GM19023 (cell line): ENCODE results near the gene CAT.

Source experiments
- ATAC-seq: cut with Tn5 transposase; IDR thresholded peaks from one replicate; pipeline ENCODE4 v1.9.1; 2021; ENCODE audit warnings: mild to moderate bottlenecking, moderate library complexity; ENCODE audit not compliant: unreplicated experiment

The CAT gene

DNA sequence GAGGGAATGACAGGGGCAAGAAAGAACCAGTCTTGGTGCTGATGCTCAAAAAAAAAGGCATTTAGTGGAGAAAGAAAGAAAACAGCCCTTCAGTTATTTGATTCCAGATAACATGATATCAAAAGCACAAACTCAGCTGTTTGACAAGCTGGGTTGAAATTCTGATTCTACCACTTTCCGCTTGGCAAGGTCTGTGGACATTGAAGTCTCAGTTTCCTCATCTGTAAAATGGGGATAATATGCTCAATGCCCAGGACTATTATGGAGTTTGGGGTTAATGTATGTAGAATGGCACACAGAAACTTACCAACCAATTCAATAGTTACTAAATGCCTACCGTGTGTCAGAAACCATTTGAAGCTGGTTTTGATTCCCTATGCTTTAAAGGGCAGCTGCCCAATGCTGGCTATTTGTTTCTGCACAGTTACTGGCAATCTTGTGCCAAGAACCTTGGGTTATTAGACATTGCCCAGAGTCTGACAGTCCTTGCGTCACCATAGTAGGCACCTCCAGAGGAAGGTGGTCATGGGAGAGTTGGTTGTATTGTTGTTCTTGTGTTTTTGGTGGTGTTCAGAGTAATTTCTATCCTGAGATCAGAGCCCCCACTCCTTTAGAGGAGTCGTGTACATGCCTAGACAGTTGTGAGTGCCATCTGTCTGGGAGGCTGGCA is 55.3 kb downstream of the CAT start:
- ATAC-seq, result no peak

DNA sequence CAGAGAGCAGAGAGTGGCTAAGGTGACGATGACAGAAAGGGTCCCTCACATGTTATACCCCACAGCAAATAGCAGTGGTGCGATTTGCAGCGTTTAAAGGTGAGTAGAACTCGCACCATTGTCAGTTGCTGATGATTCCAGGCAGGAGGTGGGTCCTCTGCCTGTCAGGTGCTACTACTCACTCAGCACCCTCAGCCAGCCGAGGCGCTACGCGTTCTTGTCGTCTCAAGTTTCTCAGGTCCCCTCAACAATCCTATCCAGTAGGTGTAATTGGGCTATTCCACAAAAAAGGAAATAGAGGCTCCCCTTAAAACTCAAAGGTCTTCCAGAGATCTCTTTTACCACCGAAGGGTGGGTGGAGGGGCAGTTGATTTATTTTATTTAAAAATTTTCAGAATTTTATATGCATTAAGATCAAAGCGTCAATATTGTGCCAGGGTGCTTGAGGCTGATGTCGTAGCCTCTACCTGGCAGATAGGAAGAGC is 56.5 kb downstream of the CAT start:
- no peak for ATAC-seq

DNA sequence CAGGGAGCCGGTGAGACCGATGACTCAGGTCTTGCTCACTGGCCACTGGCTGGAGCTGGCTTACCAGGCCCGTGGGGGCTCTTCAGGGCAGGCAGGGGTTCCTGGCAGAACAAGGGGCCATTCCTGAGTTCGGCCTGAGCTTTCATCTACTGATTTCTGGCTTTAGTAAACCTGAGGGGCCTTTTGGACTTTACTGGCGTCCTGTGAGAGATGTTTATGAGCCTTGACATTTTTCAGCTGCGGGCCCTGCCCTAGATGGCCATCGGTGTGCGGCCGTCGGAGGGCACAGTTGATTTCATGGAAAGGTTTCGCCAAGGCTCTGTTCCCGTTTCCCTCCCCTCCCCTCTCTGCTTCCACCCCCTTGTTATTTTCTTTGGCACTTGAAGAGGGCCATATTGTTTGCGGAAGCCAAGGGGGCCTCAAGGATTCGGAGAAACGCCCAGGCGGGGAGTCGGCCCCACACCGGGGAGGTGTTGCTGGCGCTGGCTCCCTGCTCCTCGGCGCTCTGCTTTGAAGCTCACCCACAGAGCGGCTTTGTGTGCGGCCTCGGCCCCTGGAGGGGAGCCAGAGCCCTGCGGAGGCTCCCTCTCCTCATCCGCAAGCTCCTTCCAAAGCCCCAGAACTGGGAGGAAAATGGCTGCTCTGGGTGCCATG is 57.1 kb downstream of the CAT start:
- ATAC-seq, result no peak

DNA sequence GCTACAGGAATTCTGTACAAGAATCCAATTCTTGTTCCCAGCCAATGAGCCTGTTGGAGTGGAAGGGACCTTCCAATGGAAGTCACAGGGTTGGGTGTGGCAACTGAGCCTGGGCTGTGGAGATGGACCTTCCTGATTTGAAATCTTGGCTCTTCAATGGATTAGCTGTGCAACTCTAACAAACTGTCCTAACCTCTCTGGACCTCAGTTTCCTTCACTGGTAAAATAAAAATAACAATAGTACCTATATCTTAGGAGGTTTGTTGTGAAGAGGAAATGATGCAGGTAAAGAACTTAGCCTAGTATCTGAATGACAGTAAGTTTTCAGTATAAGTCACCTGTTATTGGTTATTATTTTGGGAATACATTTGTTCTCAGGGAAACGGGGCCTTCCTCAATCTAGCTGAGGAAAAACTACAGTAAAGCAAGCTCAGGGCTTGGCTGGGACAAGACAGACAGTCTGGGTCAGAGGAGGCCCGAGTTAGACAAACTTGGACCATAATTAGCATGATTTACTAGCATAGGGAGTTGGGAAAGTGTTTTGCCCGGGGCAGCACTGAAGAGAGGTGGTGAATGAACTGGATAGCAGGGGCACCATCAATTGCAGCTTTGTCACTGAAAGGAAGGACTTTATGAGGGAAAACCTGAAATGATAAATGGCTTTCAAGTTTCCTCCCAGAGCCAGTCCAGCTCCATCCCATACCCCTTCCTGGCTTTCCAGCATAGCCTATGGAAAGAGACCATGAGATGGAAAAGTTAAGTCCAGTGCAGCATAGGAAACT is 61.2 kb downstream of the CAT start:
- no peak for ATAC-seq

DNA sequence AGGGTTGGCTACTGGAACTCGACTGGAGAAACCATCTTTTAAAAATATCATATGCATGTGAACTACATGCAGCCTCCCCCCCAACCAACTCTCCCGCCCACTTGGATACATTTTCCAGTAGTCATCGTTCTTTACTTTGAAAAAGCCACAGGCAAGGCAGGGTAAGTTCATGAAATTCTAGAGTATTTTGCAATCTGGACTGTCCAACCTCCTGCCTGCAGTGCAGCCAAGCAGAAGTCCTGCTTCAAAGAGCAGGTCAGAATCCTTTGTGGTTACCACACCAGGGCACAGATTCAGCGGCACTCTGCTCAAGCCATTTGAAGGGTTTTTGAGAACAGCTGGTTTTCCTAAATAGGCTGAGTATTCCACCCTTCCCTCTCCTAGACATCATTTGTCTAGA is 62.8 kb downstream of the CAT start:
- ATAC-seq, result no peak

DNA sequence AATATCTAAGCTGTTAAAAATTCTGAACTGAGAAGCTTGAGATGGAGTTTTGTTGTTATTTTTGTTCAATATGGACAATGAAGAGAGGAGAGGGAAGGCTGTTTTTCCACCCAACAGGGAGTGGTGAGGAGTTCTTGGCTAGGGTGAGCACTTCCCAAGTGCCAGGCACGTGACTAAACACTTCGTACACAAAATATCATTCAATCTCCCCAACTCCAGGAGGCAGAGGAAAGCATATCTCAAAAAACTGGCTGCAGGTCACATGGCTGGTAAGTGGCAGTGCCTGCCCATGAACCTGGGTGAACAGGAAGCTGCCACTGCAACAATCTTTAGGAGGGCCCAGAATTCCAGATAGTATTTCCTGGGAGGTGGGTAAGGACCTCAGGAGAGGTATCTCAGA is 63.2 kb downstream of the CAT start:
- ATAC-seq, result no peak

DNA sequence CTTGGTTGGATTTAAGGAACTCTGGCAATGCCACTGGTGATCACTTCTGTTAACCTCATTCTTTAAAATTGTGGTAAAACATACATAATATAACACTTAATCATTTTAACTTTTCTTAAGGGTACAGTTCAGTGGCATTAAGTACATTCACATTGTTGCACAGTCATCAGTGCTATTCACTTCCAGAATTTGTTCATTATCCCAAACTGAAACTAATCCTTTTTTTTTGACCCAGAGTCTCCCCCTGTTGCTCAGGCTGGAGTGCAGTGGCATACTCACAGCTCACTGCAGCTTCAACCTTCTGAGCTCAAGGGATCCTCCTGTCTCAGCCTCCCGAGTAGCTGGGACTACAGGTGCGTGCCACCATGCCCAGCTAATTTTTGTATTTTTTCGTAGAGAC is 64.2 kb downstream of the CAT start:
- no peak for ATAC-seq

DNA sequence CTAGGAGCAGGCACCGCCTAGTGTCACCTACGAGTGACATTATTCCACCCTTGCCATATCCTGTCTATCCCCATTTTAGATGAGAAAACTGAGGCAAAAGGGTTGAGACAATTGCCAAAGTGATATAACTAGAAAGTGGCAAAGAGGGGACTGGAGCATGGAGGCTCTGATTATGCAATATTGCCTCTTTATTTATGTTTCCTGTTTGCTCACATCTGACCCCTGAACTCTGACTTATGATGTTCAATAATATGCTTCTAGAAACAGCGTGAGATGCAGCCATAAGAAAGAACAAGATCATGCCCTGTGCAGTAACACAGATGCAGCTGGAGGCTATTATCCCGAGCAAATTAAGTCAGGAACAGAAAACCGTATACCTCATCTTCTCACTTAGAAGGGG is 67.1 kb downstream of the CAT start:
- ATAC-seq, result no peak

DNA sequence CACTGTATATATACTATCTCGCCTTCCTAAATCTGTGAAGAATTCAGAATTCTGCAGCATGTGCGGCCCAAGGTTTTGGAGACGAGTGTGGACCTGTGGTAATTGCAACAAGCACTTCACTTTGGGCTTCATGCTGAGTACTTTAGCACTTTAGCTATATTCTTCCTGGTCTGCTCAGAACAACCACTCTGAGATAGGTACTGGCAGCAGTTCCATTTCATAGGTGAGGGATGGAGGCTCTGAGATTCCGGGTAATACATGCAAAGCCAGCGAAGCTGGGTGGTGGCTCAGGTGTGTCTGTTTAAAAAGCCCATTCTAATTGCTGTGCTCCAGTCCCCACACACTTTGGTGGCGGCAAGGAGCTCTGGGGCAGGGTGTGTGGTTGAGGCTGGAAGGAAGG is 68.4 kb downstream of the CAT start:
- ATAC-seq, result no peak

DNA sequence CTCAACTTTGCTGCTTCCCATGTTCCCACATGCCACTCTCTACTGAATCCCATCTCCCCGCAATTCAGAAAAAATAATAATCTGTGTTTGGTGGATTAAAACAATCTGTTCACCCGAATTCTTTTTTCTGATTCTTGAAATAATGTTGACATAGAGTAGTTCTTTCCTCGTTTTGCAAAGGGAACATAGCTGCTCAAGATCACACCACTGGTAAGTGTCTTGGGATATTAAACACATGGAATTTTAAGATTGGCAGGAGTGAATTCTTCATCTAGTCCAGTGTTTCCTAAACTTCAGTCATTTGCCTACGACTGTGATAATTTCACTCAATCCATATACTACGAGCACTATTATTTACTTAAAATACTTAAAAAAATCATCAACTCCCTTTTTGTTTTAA is 68.9 kb downstream of the CAT start:
- ATAC-seq, result no peak

DNA sequence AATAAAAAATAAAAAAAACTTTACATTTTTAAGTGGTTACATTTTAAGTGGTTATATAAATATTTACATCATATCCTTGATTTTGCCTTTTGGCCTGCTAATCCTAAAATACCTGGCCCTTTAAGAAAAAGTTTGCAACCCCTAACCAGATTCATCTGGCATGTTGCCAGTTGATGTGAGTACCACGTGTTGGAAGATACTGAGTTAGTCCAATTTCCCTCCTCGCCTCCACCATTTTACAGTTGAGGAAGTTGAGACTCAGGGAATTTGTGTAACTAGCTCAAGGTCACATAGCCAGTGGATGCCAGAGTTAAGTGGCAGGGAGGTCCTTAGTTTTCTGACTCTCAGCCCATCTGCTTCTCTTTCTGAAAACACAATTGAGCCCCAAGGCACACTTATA is 69.8 kb downstream of the CAT start:
- no peak for ATAC-seq

DNA sequence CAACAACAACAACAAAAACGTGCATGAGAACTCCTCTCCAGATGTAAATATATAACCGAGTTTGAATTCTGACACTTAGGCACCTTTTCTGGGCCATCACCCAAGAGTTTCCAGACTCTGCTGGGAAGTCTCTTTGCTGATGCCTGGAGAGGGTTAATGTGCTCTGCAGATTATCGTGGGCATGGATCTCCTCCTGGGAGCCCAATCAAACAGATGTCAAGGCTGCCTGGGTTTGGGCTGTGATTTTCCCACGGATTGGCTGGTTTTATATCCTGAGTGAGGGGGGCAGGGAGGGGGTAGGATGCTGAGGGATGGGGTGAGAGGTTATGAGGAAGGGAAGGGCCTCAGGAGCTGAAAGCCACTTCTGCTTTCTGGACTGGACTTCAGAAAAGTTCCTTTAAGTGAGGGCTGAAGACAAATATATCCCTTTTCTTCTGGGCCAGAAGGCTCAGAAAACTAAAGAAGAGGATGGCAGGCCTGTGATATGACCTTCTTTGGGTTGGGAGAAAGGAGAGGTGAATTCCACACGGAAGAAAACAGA is 70.7 kb downstream of the CAT start:
- no peak for ATAC-seq

DNA sequence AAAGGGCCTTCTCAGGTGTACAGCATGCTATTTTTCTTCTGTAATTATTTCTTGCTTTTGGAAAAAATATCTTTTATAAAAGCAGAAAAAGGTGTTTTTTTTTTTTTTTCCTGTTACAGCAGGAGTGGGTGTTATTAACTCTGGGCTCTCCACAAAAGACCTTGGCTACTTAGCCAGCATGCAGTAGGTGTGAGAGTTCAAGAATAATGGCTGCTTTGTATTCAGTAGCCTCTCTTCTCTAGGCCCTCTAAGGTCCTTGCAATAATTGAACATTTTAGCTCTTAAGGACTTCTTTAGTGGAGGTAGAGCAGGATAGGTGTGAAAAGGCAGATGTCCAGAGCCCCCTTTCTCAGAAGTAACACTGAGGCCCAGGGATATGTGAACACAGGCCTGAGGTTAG is 71.5 kb downstream of the CAT start:
- no peak for ATAC-seq

DNA sequence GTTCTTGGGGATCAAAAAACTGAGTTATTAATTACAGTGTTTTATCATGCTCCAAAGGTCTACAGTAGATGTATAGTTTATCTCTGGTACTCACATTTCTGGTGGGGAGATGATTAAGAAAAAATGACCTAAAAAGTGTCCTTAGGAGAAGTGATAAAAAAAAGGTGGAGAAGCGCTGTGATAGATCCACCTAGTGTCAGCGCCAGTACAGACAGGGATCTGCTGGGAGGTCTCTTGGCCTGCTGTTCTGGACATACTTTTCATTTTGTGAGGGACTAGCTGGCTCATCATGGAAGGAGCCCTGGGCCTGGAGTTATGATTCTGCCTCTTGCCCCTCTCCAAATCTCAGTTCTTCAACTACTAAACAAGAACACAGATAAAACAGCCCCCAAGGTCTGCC is 71.9 kb downstream of the CAT start:
- ATAC-seq, result no peak

DNA sequence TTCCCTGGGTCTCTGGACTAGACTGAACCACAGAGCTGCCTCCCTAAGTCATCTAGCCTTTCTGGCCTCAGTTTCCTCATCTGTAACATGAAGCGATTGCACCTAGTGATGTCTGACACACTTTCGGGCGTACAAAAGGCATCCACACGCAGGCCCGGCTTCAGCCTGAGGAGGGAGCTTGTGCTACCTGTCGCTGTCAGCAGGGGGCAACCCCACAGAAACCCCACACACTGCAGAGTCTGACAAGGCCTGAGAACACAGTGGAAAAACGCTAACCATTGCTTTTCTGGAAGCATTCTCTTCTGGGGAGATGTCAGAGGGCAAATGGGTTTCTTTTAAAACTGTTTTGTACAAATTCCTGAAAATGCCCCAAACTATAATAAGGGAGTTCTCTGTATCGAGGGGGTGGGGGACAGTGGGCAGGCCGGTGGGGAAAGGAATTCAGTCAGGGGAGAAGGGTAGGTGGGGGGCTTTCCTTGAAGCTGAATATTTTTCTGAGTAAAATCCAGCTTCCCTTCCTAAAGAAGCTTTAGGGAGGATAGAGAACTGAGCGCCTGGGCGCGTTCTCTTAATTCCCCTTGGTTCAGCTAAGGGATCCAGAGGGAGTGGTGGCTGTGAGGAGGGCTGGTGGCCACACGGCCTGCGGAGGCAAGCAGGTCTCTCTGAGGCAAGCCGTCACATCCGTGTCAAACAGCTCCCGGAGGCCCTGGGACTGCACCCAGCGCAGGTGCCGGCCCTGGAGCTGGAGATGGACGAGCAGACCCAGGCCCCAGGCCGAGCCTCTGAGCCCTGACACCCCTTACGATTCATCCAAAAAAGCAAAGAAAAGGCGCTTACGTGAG is 74.3 kb downstream of the CAT start:
- ATAC-seq, result peak; percentile 88

DNA sequence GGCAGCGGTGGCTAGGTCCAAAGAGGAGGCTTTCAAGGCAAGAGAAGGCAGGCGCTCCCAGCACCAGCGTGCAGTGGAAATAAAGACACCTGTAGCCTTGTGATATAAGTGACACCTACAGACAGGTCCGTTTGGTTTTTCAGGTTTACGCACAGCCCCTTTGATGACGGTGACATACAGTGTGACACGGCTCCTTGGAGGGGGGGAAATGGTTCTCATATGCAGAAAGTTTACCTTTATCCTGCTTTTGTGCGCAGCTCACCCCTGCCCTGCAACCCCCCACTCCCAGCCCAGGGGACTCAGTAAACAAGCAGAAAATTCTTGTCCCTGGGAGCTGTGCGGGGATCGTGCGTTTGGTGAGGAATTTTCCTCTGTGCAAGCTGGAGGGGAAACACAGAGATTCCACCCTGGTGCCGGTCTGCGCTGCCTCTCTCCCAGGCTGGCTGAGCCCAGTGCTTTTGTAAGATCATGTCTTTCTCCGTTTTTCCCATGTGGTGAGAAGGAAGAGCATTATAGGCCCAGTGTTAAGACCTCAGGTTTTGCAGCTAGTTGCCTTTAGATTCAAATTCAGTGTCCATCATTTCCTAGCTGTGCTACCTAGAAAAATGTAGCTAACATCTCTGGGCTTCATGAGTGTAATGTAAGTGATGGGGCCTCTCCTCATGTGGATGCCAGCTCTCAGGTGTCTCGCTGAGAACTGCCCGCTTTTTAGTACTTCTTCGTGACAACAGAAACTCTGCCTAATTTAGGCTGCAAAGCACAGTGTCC is 75.1 kb downstream of the CAT start, which contains the start of gene ELF5:
Gene ELF5, minus strand, starts transcription at position 113 of the 768 bp plus-strand sequence. CDS start 8,045 bp downstream, outside the sequence.
- ATAC-seq, result no peak

DNA sequence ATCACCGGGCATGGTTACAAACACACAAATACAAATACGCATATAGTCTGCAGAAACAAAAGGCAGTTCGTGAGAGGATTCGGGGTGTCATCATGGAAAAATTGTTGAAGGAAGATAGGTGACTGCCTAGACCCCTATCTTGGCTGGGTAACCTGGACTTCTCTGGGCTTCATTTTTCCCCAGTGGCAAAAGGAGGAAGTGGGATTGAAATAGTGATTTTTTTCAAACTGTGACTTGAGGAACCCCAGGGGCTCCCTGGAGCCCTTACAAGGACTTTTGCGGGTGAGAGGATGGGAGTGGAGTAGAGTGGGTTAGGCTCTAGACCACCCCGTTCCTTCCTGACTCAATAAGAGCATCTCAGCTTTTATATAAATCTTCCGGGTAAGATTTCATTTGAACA is 75.9 kb downstream of the CAT start:
- ATAC-seq, result no peak

DNA sequence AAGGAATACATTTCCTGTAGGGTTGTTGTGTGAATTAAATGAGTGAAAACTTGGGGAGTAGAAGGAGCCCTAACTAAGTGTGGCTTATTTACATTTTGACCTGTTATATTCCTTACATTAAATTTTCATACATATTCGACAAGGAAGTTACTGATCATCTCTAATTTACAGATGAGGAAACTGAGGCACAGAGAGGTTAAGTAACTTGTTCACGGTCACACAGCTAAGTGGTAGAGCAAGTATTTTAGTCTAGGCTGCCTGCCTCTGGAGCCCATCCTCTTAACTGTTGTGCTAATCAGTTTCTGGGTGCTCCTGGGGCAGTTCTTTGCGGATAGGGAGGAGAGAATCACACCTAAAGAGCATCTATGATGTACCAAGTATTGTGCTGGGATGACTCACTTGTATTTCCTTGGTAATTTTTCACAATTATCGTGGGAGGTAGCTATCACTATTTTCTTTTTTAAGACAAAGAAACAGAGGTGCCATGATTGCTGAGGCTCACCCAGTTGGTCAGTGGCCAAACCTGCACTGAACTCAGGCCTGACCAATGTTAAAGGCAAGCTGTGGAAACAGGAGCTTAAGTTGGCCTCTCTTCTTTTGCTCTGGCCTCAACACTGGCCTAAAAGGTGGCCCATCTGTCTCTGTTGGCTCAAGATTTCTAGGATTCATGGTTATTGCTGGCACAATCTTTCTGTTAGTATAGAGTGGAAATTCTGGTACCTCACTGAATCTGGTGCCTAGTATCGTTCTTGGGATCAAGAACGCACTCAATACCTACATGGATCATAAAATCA is 77.7 kb downstream of the CAT start:
- no peak for ATAC-seq

DNA sequence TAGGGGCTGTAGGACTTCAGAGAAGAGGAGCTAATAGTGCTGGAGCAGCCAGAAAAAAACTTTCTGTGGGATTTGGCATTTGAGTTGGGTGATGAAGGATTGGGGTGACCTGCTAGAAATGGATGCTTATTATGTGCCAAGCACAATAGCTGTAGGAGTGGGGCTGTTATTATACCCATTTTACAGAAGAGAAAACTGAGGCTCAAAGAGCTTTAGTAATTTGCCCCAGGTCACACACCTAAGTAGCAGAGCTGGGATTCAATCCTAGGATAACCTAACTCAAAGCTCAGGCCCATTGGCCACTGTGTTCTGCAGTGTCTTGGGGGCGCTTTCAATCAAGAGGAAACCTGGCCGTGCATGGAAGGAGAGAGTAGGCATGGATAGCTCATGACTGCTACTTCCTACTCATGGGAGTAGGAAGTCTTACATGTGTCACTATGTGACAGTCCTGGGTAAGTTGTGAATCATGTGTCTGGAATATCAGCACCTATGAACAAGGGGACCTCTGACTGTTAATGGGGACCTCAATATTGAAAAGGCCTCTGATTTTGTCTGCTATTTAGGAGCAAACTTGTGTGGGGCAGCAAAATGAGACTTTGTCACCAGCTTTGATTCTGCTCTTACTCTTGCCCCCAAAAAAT is 81.0 kb downstream of the CAT start:
- ATAC-seq, result no peak
